H9 (cell line): ENCODE results near the gene MUS81. TPM values are rescaled to one million over a fixed set of nuclear protein-coding genes. Genes with fewer than 3 reads are reported as not detected.

Experiments used
- DNase-seq: peaks from one replicate; pipeline ENCODE4 v3.0.0-alpha.2; 2017
- H2AFZ ChIP-seq: one replicate; pipeline ENCODE4 v1.6.1; 2013; ENCODE audit warnings: mild to moderate bottlenecking, low read length, control low read depth, moderate library complexity
- H2AK5ac ChIP-seq: 2 replicates; pipeline ENCODE4 v1.6.1; 2013; ENCODE audit warnings: low read length, control low read depth, mixed read lengths; ENCODE audit not compliant: insufficient read length
- H2BK120ac ChIP-seq: one replicate; pipeline ENCODE4 v1.6.1; 2013; ENCODE audit warnings: low read depth, mild to moderate bottlenecking, low read length, control low read depth, inconsistent platforms; ENCODE audit not compliant: poor library complexity, severe bottlenecking
- H2BK12ac ChIP-seq: 2 replicates; pipeline ENCODE4 v1.6.1; 2013; ENCODE audit warnings: low read length, control low read depth, mixed read lengths, low read depth; ENCODE audit not compliant: insufficient read length
- H2BK15ac ChIP-seq: 2 replicates; pipeline ENCODE4 v1.6.1; 2013; ENCODE audit warnings: low read depth, low read length, control low read depth
- H2BK20ac ChIP-seq: one replicate; pipeline ENCODE4 v1.6.1; 2013; ENCODE audit warnings: low read depth, mild to moderate bottlenecking, low read length, control low read depth, inconsistent platforms; ENCODE audit not compliant: poor library complexity, severe bottlenecking
- H2BK5ac ChIP-seq: 2 replicates; pipeline ENCODE4 v1.6.1; 2013; ENCODE audit warnings: low read length, control low read depth, mixed read lengths; ENCODE audit not compliant: insufficient read length
- H3K14ac ChIP-seq: 2 replicates; pipeline ENCODE4 v1.6.1; 2013; ENCODE audit warnings: low read length, control low read depth; ENCODE audit not compliant: insufficient read depth
- H3K18ac ChIP-seq: 2 replicates; pipeline ENCODE4 v1.6.1; 2013; ENCODE audit warnings: low read depth, mild to moderate bottlenecking, mixed read lengths, low read length, control low read depth; ENCODE audit not compliant: insufficient read length
- H3K23ac ChIP-seq: 2 replicates; pipeline ENCODE4 v1.6.1; 2013; ENCODE audit warnings: low read length, control low read depth, mixed read lengths, low read depth; ENCODE audit not compliant: insufficient read length
- H3K23me2 ChIP-seq: 2 replicates; pipeline ENCODE4 v1.6.1; 2013; ENCODE audit warnings: low read depth, mild to moderate bottlenecking, mixed read lengths, low read length, control low read depth; ENCODE audit not compliant: insufficient read length, poor library complexity, severe bottlenecking
- H3K27ac ChIP-seq: 2 replicates; pipeline ENCODE4 v1.5.1; 2013; ENCODE audit warnings: low read length, control low read depth, mixed read lengths, low read depth; ENCODE audit not compliant: insufficient read length
- H3K27me3 ChIP-seq: 2 replicates; pipeline ENCODE4 v1.6.1; 2013; ENCODE audit warnings: low read length, control low read depth, inconsistent platforms; ENCODE audit not compliant: insufficient read depth
- H3K4ac ChIP-seq: 2 replicates; pipeline ENCODE4 v1.6.1; 2013; ENCODE audit warnings: low read depth, mild to moderate bottlenecking, control low read depth, inconsistent platforms, low read length, moderate library complexity
- H3K4me1 ChIP-seq: 2 replicates; pipeline ENCODE4 v1.6.1; 2013; ENCODE audit warnings: low read length, control low read depth, inconsistent platforms; ENCODE audit not compliant: insufficient read depth
- H3K4me2 ChIP-seq: 2 replicates; pipeline ENCODE4 v1.6.1; 2013; ENCODE audit warnings: low read length, control low read depth, mixed read lengths; ENCODE audit not compliant: insufficient read length, insufficient read depth
- H3K56ac ChIP-seq: 2 replicates; pipeline ENCODE4 v1.6.1; 2013; ENCODE audit warnings: low read depth, mild to moderate bottlenecking, mixed read lengths, low read length, control low read depth; ENCODE audit not compliant: insufficient read length
- H3K79me1 ChIP-seq: 2 replicates; pipeline ENCODE4 v1.6.1; 2013; ENCODE audit warnings: low read depth, mild to moderate bottlenecking, moderate library complexity, low read length, control low read depth, inconsistent platforms; ENCODE audit not compliant: insufficient read depth, poor library complexity, severe bottlenecking
- H3K79me2 ChIP-seq: 2 replicates; pipeline ENCODE4 v1.6.1; 2013; ENCODE audit warnings: low read length, control low read depth, inconsistent platforms; ENCODE audit not compliant: insufficient read depth
- H3K9ac ChIP-seq: 2 replicates; pipeline ENCODE4 v1.6.1; 2013; ENCODE audit warnings: low read length, control low read depth, mixed read lengths; ENCODE audit not compliant: insufficient read length; ENCODE audit errors: extremely low read depth
- H3K9me3 ChIP-seq: one replicate; pipeline ENCODE4 v1.6.1; 2013; ENCODE audit warnings: low read depth, low read length, inconsistent platforms; ENCODE audit not compliant: control insufficient read depth
- H3T11ph ChIP-seq: one replicate; pipeline ENCODE4 v1.6.1; 2013; ENCODE audit warnings: mild to moderate bottlenecking, low read length, control low read depth, inconsistent platforms
- H4K20me1 ChIP-seq: one replicate; pipeline ENCODE4 v1.6.1; 2013; ENCODE audit not compliant: control insufficient read depth, insufficient read length, insufficient read depth
- H4K5ac ChIP-seq: 2 replicates; pipeline ENCODE4 v1.6.1; 2013; ENCODE audit warnings: low read depth, mild to moderate bottlenecking, mixed read lengths, low read length, control low read depth; ENCODE audit not compliant: insufficient read length
- H4K8ac ChIP-seq: replicated peaks from 2 replicates; pipeline ENCODE4 v1.6.1; 2013; ENCODE audit warnings: low read length, control low read depth, mixed read lengths, low read depth; ENCODE audit not compliant: insufficient read length
- H4K91ac ChIP-seq: 2 replicates; pipeline ENCODE4 v1.6.1; 2013; ENCODE audit warnings: low read depth, mild to moderate bottlenecking, moderate library complexity, mixed read lengths, low read length, control low read depth; ENCODE audit not compliant: insufficient read length
- H3K27ac Mint-ChIP-seq, 3 experiments: 2 replicates in 2 of 3; 3 replicates in 1 of 3; pipeline ENCODE4 v1.8.0; 2020 to 2021; ENCODE audit warnings: mixed read lengths in 3 of 3, mild to moderate bottlenecking in 1 of 3, moderate library complexity in 1 of 3
- H3K27me3 Mint-ChIP-seq: 2 replicates; pipeline ENCODE4 v1.8.0; 2021; ENCODE audit warnings: low read depth, mild to moderate bottlenecking, moderate library complexity, mixed read lengths
- H3K36me3 Mint-ChIP-seq, 3 experiments: 2 replicates in 2 of 3; 3 replicates in 1 of 3; pipeline ENCODE4 v1.8.0; 2020 to 2021; ENCODE audit warnings: low read depth in 3 of 3, mixed read lengths in 3 of 3; ENCODE audit not compliant: insufficient read depth in 1 of 3
- H3K4me1 Mint-ChIP-seq, 2 experiments: 2 replicates each; pipeline ENCODE4 v1.8.0; 2020; ENCODE audit warnings: mixed read lengths in 2 of 2
- H3K4me3 Mint-ChIP-seq, 2 experiments: 2 replicates in 1 of 2; 3 replicates in 1 of 2; pipeline ENCODE4 v1.8.0; 2020 to 2021; ENCODE audit warnings: mild to moderate bottlenecking in 2 of 2, mixed read lengths in 2 of 2, moderate library complexity in 1 of 2
- H3K9me3 Mint-ChIP-seq, 2 experiments: 2 replicates in 1 of 2; 3 replicates in 1 of 2; pipeline ENCODE4 v1.8.0; 2020; ENCODE audit warnings: mild to moderate bottlenecking in 2 of 2, mixed read lengths in 2 of 2, moderate library complexity in 1 of 2
- WGBS: extraction: QIAGEN DNeasy Blood & Tissue Kit; methylation state at CpG from one replicate; pipeline ENCODE4 v1.1.7; 2013; ENCODE audit warnings: missing lambda C conversion rate, low lambda C conversion rate, mixed read lengths; ENCODE audit not compliant: insufficient read length; ENCODE audit errors: extremely low coverage; 5-methylcytosine and 5-hydroxymethylcytosine counted together
- total RNA-seq: library from RNA; stranded (reverse); gene quantifications from 2 replicates; pipeline ENCODE4 v1.2.1, GENCODE V29; 2021
- TF ChIP-seq, protein P1 (sequence below): fragments of 200-600 bp; sonication (generic); conservative IDR thresholded peaks from 3 replicates; pipeline ENCODE4 v1.8.0; 2021; ENCODE audit warnings: antibody characterized with exemption, mild to moderate bottlenecking

The MUS81 gene
- total RNA-seq, 1 experiment from 2014 or later = 49.2 TPM

GRCh38 chr11:65907878-65908277 lies 47.6 kb downstream of the MUS81 start:
- Histone ChIP-seq H3T11ph (no peak overlapping the region), H3K79me1 (no peaks in the 10 kb centered on the region), H2BK20ac (no peak overlapping the region), H3K4me2 (no peak overlapping the region), H3K79me2 (no peaks in the 10 kb centered on the region), H3K4me1 (no peaks in the 10 kb centered on the region), H2BK12ac (no peak overlapping the region), H4K20me1 (no peaks in the 10 kb centered on the region), H3K27ac (no peak overlapping the region), H3K4ac (no peak overlapping the region), H2BK15ac (no peak overlapping the region), H3K18ac (no peak overlapping the region), H3K56ac (no peak overlapping the region), H3K14ac (no peak overlapping the region), H3K9me3 (no peaks in the 10 kb centered on the region), H3K27me3 (no peaks in the 10 kb centered on the region; the same call in 1 of the 2 replicates), H3K23ac (no peak overlapping the region), H4K91ac (no peak overlapping the region), H2BK120ac (no peak overlapping the region), H4K5ac (no peak overlapping the region), H2BK5ac (no peak overlapping the region), H2AK5ac (no peak overlapping the region), H3K9ac (no peak overlapping the region), H4K8ac (no peak overlapping the region), H2AFZ (no peak overlapping the region), H3K23me2 (no peaks in the 10 kb centered on the region)
- Mint-ChIP-seq H3K27me3 (peaks cover 77% of the 10 kb centered on the region), H3K27ac (no peak overlapping the region), H3K9me3 (no peaks in the 10 kb centered on the region; a peak in 1 of 5 replicates), H3K4me1 (peaks cover 14 to 15% of the 10 kb centered on the region in 2 experiments), H3K36me3 (no peaks in the 10 kb centered on the region), H3K4me3 (no peak overlapping the region)
- TF ChIP-seq, protein P1, sequence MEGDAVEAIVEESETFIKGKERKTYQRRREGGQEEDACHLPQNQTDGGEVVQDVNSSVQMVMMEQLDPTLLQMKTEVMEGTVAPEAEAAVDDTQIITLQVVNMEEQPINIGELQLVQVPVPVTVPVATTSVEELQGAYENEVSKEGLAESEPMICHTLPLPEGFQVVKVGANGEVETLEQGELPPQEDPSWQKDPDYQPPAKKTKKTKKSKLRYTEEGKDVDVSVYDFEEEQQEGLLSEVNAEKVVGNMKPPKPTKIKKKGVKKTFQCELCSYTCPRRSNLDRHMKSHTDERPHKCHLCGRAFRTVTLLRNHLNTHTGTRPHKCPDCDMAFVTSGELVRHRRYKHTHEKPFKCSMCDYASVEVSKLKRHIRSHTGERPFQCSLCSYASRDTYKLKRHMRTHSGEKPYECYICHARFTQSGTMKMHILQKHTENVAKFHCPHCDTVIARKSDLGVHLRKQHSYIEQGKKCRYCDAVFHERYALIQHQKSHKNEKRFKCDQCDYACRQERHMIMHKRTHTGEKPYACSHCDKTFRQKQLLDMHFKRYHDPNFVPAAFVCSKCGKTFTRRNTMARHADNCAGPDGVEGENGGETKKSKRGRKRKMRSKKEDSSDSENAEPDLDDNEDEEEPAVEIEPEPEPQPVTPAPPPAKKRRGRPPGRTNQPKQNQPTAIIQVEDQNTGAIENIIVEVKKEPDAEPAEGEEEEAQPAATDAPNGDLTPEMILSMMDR = no peak
- WGBS = no CpG with 5 or more reads among the region's 6 CpGs
- DNase-seq = no peak
